Right hindlimb (tissue), 1 donor: ENCODE data around the gene DHRS11.

Experiments
- DNase-seq: peaks from one replicate; pipeline ENCODE4 v3.0.0-alpha.2; 2018

Gene DHRS11

DNA sequence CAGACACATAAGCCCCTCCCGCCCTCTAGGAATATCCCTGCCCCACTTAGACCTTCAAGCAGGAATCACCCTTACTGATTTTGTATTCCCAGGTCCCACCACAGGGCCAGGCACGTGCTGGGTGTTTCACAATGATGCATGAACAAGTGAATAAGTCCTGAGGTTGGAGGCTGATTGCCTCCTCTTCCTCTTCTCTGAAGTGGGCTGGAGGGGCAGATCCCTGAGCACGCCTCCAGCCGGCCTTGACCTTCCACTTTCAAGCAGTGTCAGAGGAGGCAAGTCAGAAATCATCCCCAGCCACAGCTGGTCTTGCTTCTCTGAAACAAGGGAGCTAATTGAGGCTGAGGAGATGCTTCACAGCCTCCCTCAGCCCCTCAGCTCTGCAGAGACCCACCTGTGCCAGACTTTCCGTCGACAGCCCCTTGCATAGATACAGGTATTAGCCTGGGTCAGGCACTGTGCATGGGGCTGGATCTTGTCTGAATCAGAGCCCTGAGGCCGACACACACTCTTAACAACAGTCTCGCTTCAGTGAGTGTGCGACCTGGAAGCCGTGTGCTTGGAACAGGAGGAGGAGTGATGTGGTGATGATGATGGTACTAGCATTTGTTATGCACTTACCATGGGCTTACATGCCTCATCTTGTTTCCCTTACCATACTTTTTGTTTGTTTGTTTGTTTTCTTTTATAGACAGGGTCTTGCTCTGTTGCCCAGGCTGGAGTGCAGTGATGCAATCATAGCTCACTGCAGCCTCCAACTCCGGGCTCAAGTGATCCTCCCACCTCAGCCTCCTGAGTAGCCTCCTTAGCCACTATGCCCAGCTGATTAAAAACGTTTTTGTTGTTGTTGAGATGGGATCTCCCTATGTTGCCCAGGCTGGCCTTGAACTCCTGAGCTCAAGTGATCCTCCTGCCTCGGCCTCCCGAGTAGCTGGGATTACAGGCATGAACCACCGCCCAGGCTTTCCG, 24.7 kb downstream of the DHRS11 start:
- DNase-seq = no peak

DNA sequence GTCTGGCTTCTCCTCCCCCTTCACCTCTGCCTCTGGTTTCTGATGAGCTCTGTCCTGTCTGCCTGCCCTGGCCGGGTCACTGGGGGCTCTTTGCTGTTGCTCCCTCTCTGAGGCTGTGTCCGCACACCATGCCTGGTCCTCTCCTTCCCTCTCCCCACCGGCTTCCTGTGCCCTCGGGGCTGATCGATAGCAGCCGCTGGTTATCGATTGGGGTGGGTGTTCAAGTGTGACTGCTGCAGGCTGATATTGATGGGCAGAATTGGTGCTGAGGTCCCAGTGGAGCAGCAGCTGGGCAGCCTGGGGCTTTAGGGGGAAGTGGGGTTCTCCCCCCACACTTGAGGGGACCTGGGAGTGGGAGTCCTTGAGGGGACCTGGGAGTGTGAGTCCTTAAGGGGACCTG, 26.1 kb downstream of the DHRS11 start:
- no peak for DNase-seq

DNA sequence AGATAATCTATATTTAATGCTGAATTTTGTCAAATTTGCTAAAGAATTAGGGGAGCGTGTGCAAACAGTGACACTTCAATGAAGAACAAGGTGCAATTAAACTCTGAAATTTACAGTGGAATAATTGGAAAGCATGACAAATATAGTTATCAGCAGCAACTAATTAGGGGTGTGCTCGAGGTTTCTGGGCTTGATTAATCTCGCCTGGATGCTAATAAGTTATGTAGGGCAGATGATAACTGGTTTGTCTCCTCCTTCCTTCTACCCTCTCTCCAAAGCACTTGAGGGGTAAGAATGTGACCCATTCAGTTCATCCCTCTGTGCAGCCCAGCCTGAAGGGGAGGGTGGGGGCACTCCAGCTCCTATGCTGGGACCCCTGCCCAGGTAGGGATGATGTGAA, 31.6 kb downstream of the DHRS11 start:
- DNase-seq = no peak

- DNase-seq = no peak
These were observed 33.5 kb downstream of the DHRS11 start for GRCh38 chr17:36625188-36625587.

DNA sequence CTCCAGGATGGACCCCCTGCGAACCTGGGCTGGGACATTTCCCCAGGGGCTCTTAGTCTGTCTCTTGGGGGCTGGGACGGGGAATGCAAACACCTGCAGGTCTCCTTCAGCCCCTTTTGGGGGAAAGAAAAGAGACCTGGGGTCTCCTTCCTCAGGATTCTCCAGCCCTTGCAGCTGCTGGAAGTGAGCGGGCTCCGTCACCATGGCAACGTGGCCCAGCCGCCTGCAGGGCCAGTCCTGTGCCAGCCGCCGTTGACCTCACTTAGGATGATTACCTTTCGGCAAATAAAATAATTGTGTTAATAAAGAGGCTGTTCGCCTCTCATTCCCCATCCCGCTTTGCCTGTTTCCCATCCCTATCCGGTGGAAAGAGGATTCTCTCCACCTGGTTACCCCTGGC, 35.4 kb downstream of the DHRS11 start:
- no peak for DNase-seq

GRCh38 chr17:36628576-36628975, 36.9 kb downstream of the DHRS11 start:
- DNase-seq = no peak

GRCh38 chr17:36629252-36629847, 37.7 kb downstream of the DHRS11 start:
- peak; percentile 75 for DNase-seq

- no peak for DNase-seq
These were observed 38.4 kb downstream of the DHRS11 start for GRCh38 chr17:36629970-36630502.

DNA sequence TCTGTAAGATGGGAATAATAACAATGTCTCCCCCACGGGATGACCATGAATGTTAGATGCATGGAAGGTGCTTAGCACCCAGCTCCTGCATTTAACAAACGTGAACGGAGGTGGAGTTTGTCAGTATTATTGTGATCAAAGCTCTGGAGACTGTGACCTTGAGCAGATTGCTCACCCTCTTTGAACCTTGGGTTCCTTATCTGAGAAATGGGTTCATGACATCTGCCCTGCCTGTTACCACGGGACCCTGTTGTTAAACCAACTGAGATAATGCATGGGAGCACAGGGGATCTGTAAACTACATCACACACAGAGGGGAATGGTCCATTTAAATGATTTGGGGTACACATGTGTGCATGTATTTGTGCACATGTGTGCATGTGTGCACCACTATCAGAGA, 39.3 kb downstream of the DHRS11 start:
- DNase-seq = no peak

- no peak for DNase-seq
These were observed 41.5 kb downstream of the DHRS11 start for GRCh38 chr17:36632916-36633771.

DNA sequence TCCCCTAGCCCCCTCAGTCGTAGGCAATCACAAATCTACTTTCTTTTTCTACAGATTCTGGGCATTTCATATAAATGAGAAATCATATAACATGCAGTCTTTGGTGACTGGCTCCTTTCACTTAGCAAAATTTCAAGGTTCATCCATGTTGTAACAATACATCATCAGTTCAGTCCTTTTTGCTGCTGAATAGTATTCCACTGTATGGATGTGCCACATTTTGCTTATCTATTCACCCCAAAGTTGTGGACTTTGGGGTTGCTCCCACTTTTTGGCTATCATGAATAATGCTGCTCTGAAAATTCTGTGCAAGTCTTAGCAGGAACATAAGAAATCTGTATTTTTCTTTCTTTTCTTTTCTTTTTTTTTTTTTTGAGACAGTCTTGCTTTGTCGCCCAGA, 48.7 kb downstream of the DHRS11 start:
- DNase-seq = no peak

GRCh38 chr17:36640836-36641235, 49.2 kb downstream of the DHRS11 start:
- no peak for DNase-seq

DNA sequence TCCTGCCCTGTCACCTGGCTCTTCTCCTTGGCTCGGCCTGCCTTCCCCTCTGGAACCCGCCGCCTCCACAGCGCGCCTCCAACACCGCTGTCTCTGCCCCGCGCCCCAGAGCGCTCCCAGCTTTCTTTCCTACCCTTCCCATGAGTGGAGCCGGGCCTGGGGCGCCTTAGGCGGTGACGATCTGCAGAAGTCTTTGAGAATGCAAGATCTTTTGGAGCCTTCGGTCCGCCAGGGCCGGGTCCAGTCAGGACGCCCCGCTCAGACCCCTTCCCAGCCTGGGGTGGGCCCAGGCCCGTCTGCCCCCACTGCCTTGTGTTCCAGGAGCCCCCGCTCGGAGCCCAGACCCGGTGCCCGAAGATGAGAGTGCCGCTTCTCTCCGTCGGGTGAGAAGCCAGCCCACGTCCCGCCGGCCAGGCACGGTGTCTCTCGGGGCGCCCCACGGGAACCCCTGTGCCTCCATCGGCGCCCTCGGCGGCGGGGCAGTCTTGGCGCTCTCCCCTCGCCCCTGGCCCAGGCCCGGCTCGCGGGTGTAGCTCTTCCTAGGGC, 49.7 kb downstream of the DHRS11 start:
- no peak for DNase-seq

DNA sequence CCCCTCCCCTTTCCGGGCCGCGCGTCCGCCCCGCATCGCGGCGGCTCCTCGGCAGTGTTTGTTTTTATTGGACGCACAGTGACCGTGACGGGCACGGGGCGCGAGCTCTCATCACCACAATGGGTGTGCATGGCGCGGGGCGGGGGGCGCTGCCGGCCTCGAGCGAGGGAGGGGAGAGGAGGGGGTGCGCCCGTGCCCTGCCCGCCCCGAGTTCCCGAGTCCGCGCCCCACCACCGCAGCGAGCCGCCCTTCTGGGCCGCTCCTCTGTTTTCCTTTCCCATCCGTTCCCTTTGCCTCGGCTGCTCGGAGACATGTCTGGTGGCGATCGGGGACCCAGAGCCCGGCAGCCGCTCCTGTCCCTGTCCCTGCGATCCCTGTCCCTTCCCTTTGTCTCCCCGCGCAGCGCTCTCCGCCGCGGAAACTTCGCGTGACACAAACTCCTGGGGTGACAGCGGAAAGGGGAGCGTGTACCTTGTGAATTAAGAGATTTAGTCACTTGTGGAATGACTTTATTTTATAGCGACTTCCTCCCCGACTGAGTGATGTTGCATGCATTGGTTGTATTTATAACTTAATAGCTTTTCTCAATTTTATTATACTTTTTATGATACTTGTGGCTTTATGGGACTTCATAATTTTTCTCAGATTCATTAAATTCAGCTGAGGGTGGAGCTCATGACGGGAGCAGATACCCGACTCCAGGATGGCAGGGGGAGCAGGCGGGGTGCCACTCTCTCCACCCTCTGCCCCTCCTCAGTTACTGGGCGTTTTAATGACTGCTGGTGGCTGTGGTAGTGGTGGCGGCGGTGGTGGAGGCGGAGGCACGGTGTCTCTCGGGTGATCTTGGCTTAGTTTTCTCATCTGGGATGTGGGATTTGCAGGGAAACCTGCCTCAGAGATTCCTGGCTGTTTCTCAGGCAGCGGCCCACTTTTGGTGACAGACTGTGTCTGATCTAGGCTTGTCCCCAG, 50.5 kb downstream of the DHRS11 start:
- no peak for DNase-seq

- DNase-seq = no peak
These were observed 51.5 kb downstream of the DHRS11 start for GRCh38 chr17:36643086-36643685.

- DNase-seq = no peak
These were observed 53.7 kb downstream of the DHRS11 start for GRCh38 chr17:36645422-36645821.

- no peak for DNase-seq
These were observed 56.0 kb downstream of the DHRS11 start for GRCh38 chr17:36647636-36648035.

GRCh38 chr17:36650096-36650775, 58.6 kb downstream of the DHRS11 start:
- no peak for DNase-seq
